HL-60/S4 treated with phorbol 12-myristate 13-acetate at 8.2 ng/mL for 4 days and 3 days (cell line): ENCODE data around the gene MICOS13.
"Not testable (repeated sequence)": the region's sequence is repeated elsewhere in the genome, so short reads cannot be mapped to it uniquely, and the experiment has no call there.

Experiments used
- in situ Hi-C: fragments of 300-500 bp; cut with MboI; formaldehyde crosslinking; loops from 2 replicates; pipeline ENCODE4 v1.15.0; 2022; ENCODE audit warnings: low sequenced_read_pairs

MICOS13 gene, protein sequence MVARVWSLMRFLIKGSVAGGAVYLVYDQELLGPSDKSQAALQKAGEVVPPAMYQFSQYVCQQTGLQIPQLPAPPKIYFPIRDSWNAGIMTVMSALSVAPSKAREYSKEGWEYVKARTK

DNA sequence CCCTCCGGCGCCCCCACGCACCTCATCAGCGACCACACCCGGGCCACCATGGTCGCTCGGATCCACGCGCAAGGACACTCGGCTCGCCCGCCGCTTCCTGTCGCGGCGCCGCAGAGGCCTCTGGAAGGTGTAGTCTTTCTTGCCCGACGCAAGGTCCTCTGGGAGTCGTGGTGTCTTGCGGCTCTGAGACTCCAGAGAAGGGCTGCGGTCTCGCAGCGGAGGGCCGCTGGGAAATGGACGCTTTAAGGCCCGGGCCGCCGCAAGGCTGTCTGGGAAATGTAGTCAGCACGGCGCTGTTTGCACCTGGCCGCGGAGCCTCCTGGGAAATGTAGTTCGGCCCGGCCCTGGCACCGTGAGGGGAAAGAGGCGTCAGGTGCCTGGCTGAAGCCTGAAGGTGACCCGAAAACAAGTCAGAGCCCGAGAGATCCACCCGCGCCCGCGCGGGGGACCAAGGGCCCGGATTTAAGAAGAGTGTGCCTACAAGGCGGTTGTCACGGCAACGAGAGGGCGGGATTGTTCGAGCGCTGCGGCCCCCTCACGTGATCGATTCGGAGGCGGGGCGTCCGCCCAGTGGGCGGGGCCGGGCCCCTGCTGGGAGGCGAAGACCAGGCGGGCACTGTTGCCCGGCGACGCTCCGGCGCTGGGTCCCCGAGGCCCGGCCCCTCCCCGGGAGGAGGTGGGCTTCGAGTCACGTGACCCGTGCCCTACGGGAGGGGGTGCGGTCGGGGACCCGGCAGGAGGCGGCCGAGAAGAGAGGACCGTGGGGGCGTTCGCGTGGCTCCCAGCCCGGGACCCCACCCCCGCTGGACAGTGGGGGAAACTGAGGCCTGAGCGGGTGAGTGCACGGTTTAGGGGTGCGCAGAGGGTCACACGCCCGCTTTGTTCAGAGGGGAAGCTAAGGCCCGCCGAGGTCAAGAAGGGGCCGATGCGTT is at the start of gene MICOS13, which contains the start of gene HSD11B1L:
Gene MICOS13 (minus strand): TSS at position 80 of the 932 bp plus-strand sequence. CDS start 30 bp downstream, at position 50.
Gene HSD11B1L (plus strand): TSS at position 591 of the 932 bp plus-strand sequence. CDS start 3,806 bp downstream, outside the sequence.
- in situ Hi-C loops = no loop called here

GRCh38 chr19:5727453-5728050 is 47.2 kb upstream of the MICOS13 start:
- in situ Hi-C loops = no loop called here

- in situ Hi-C loops = no loop called here
These were observed 39.9 kb upstream of the MICOS13 start, which contains the start of the genes CATSPERD and LONP1 for GRCh38 chr19:5719961-5720790. TSS of gene CATSPERD (plus strand) at chr19:5720637. CDS start at chr19:5720738, 101 bp downstream. TSS of gene LONP1 (minus strand) at chr19:5720146. CDS start at chr19:5720132, 14 bp downstream.

DNA sequence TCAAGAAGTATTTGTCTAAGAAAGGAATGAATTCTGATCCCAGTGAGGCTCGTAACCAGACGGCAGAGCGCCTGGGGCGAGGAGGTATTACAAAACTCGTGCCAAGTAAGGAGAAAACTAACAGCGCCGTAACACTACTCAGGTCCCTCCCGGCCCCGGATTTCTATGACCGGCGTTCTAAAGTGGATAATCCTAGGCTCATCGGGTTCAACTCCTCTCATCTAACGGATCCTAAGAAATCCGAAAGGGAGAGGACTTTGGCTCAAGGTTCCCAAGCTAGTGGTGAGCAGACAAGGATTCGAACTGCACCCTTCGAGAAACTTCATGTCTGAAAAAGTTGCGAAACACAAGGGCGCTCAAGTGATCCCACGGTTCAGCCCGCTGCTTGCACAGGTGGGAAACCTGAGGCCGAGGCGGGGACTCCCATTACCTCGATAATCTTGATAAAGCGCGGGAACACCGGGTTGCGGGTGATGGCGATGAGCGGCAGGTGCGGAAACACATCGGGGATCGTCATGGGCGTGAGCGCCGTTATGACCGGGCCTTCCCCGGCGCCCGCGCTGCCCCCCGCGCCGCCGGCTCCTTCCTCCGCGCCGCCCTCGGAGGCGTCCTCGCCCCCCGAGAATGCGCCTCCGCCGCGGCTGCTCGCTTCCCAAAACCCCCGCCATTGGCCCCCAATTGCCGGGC is 39.1 kb upstream of the MICOS13 start:
- in situ Hi-C loops = no loop called here

GRCh38 chr19:5718579-5719273 is 38.4 kb upstream of the MICOS13 start:
- in situ Hi-C loops = no loop called here

- in situ Hi-C loops = no loop called here
These were observed 37.8 kb upstream of the MICOS13 start for GRCh38 chr19:5718037-5718578.

GRCh38 chr19:5717215-5717935 is 37.1 kb upstream of the MICOS13 start:
- in situ Hi-C loops = no loop called here

DNA sequence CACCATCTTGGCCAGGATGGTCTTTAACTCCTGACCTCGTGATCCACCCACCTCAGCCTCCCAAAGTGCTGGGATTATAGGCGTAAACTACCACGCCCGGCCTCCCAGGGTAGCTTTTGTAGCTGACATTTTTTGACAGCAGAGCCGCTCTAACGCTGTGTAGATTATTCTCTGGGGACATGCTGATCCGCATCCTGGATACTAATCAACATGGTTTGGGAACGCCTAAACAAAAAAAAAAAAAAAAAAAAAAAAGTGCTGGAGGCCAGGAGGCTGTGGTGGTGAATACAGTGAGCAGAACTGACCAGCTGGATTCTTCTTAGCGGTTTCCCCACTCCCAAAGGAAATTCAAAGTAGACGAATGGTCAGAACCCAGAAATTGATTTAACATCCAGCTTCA is 34.5 kb upstream of the MICOS13 start:
- in situ Hi-C loops = no loop called here

- in situ Hi-C loops = no loop called here
These were observed 32.9 kb upstream of the MICOS13 start for GRCh38 chr19:5713228-5713627.

GRCh38 chr19:5711713-5712161 is 31.4 kb upstream of the MICOS13 start:
- in situ Hi-C loops = no loop called here

DNA sequence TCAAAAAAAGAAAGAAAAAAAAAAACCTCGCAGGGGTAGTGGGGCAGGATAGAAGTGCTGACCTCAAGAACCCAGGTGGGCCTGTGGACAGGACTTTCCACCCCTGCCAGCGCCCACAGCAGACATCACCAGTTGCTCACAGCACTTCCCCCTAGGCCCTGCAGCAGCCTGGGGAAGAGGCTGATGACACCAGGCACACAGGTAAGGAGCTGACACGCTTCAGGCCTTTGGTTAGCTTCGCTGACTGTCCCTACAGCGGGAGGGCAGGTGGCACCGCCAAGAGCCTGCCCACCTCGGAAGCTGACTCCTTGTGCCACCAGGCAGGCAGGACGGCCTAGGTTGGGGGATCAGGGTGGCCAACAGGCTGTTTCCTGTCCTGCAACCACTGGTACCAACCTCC is 30.7 kb upstream of the MICOS13 start:
- in situ Hi-C loops = no loop called here

DNA sequence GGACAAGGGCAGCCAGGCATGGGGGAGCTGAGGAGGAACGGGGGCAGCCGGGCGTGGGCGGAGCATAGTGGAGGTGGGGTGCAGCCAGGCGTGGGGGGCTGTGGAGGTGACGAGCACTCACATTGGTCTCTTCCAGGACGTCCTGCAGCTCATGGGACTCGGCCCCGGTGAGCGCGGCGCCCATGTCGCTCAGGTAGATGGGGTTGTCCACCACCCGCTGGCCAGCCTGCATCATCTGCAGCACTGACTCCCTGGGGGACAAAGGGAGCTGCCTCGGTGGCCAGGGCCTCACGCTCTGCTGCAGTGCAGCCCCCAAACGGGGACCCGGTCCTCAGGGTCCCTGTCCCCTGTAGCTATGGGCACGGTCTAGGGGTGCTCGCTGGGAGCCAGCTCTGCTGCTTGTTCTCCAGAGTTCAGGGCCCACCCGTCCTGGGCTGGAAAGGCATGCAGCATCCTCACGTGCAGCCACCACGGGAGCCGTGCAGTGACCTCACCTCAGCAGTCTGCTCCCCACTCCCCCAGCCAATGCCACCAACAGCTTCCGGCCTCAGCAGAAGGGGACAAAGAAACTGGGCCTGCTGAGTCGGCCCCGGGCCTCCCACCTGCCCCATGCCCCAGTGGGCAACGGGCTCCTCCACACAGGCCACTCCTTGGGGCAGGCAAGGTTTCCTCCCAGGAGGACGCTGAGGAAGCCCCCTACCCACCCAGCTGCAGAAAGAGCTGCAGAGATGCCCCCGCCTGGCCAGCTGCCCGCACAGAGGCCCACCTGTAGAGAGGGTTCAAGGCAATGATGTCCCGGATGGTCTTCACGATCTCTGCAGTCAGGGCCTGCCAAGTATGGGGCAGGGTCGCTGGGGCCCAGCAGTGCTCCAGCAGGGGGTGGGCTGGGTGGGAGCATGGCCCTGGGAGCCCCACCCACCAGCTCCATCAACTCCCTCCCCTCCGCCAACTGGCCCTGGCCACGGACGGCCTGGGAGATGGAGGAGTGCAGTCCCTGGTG is 27.6 kb upstream of the MICOS13 start:
- in situ Hi-C loops = no loop called here

DNA sequence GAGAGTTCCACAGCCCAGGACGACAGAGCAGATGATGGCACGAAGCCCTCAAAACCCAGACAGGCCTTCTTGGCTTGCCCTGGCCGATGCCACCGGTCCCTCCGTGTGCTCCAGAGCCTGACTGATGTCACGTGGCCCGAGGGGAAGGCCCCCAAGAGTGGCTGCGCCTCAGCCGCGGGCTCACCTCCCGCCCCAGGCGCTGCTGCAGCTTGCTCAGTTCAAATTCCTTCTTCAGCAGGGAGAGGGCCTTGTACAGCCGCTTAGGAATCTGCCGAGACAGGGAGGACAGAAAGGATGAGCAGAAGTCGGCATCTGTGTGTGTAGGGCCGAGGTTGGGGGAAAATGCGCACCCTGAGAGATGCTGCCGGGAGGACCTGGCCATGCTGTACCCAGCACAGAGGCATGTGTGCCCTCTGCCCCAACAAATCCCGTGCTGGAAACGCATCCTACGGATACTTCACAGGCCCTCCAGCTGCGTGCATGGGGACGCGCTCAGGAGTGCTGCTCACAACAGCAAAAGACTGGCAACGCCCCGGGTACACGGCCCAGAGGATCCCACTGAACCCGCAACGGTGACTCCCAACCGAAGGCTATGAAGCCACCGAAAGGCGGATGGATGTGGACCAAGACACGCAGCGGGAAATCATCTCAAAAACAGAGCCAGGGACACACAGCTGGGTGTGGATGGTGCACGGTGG is 26.7 kb upstream of the MICOS13 start:
- in situ Hi-C loops = no loop called here

- in situ Hi-C loops = no loop called here
These were observed 25.2 kb upstream of the MICOS13 start for GRCh38 chr19:5705552-5705951.

DNA sequence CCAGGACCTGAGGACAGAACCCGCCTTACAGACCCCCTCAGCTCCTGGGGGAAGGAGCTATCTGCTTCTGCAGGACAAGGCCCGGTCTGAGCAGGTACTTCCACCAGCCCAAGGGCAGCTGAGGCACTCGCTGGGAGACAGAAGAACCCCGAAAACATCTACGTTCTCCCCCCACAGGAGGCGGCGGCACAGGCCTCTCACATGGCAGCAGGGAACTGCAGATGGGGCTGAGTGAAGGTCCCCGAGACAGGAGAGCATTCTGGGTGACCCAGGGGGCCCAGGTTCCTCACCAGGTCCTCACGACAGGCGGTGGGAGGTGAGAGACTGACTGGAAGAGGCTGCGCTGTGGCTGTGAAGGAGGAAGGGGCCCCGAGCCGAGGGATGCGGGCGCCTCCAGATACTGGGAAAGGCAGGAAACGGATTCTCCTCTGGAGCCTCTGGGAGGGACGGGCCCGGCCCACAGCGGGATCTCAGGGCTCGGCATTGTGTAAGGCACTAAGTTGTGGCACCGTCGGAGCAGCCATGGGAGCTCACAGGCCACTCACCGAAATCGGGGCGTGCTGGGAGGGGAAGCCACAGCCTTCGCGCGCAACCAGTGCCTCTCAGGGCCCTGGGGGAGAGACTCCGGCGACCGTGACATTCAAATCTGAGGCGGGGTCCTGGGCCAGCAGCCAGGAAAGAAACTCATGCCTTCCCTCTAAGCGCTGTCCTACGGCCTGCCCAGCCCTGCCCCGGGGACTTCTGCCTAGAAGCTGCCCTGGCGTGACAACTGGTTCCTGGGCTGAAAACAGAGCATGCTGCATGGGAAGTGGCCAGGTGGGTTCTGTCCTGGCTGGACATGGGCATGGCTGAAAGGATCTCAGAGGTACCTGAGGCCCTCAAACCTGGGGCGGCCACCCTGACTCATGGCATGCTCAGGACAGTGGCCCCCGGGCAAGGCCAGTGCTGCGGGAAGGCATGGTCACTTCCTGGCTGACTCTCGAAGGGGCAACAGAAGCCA is 23.8 kb upstream of the MICOS13 start:
- in situ Hi-C loops = no loop called here

- in situ Hi-C loops = not testable (repeated sequence)
These were observed 21.7 kb upstream of the MICOS13 start for GRCh38 chr19:5702053-5702410.
